DMS79 treated with DMSO at 0.1 percent for 48 hours (cell line): Measurements from ENCODE around the gene SYTL2.
"Not testable (repeated sequence)": the region's sequence is repeated elsewhere in the genome, so short reads cannot be mapped to it uniquely, and the experiment has no call there.

Experiments
- DNase-seq: peaks from one replicate; lab custom pipeline; 2025; lab: John Stamatoyannopoulos, UW

SYTL2 gene

GRCh38 chr11:85810871-85811611 lies at the start of gene SYTL2:
SYTL2 (minus strand) TSS chr11:85811141; CDS start chr11:85757725, 53,416 bp downstream.
- DNase-seq: peak; percentile 43

GRCh38 chr11:85859541-85859940 lies 48.6 kb upstream of the SYTL2 start:
- not testable (repeated sequence) for DNase-seq

GRCh38 chr11:85857098-85857497 lies 46.2 kb upstream of the SYTL2 start:
- no peak for DNase-seq

- DNase-seq: no peak
Observed at GRCh38 chr11:85855341-85855656, 44.4 kb upstream of the SYTL2 start, which contains the start of gene CCDC83. CCDC83 (plus strand) TSS chr11:85855383; CDS start chr11:85865124, 9,741 bp downstream.

GRCh38 chr11:85854557-85855340 lies 43.8 kb upstream of the SYTL2 start:
- peak; percentile 92 for DNase-seq

- no peak for DNase-seq
Observed at GRCh38 chr11:85854212-85854556, 43.2 kb upstream of the SYTL2 start.

GRCh38 chr11:85853541-85853940 lies 42.6 kb upstream of the SYTL2 start:
- peak; percentile 12 for DNase-seq

- DNase-seq: not testable (repeated sequence)
Observed at GRCh38 chr11:85852754-85853153, 41.8 kb upstream of the SYTL2 start.

- DNase-seq: no peak
Observed at GRCh38 chr11:85848556-85848955, 37.6 kb upstream of the SYTL2 start.

GRCh38 chr11:85848006-85848405 lies 37.1 kb upstream of the SYTL2 start:
- DNase-seq: no peak

GRCh38 chr11:85847436-85847835 lies 36.5 kb upstream of the SYTL2 start:
- no peak for DNase-seq

GRCh38 chr11:85845124-85845631 lies 34.2 kb upstream of the SYTL2 start:
- DNase-seq: no peak

- DNase-seq: no peak
Observed at GRCh38 chr11:85844439-85845123, 33.6 kb upstream of the SYTL2 start.

- DNase-seq: no peak
Observed at GRCh38 chr11:85843929-85844328, 33.0 kb upstream of the SYTL2 start.

GRCh38 chr11:85840932-85841331 lies 30.0 kb upstream of the SYTL2 start:
- not testable (repeated sequence) for DNase-seq

GRCh38 chr11:85835729-85836128 lies 24.8 kb upstream of the SYTL2 start:
- DNase-seq: no peak

GRCh38 chr11:85835263-85835662 lies 24.3 kb upstream of the SYTL2 start:
- no peak for DNase-seq

GRCh38 chr11:85831050-85831449 lies 20.1 kb upstream of the SYTL2 start:
- DNase-seq: no peak

- no peak for DNase-seq
Observed at GRCh38 chr11:85829172-85829571, 18.2 kb upstream of the SYTL2 start.

- no peak for DNase-seq
Observed at GRCh38 chr11:85828640-85828978, 17.7 kb upstream of the SYTL2 start.

- peak; percentile 35 for DNase-seq
Observed at GRCh38 chr11:85827748-85828639, 17.1 kb upstream of the SYTL2 start.
